C4-2B (cell line): ENCODE results near the gene CAB39.

ENCODE experiments used
- ZFX ChIP-seq: fragments of 450-650 bp; IDR thresholded peaks from 2 replicates; pipeline ENCODE4 v1.6.1; 2017
- TF ChIP-seq, protein P1 (sequence below): fragments of 450-650 bp; conservative IDR thresholded peaks from 2 replicates; pipeline ENCODE4 v1.5.1; 2017; ENCODE audit warnings: mild to moderate bottlenecking

DNA sequence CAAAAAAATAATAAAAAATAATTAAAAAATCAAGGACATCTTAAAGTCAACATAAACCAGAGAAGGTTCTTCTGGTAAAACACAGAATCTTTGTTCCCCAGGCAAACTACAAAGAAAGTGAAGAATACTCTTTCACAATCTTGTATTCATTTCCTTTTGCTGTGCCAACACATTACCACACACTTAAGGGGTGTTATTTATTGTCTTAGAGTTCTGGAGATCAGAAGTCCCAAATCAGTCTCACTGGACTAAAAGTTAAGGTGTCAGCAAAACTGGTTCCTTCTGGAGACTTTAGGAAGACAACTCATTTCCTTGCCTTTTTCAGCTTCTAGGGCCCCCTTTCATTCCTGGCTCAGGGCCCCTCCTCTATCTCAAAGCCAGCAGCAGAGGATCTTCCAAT is 12.2 kb upstream of the CAB39 start:
- TF ChIP-seq, protein P1, sequence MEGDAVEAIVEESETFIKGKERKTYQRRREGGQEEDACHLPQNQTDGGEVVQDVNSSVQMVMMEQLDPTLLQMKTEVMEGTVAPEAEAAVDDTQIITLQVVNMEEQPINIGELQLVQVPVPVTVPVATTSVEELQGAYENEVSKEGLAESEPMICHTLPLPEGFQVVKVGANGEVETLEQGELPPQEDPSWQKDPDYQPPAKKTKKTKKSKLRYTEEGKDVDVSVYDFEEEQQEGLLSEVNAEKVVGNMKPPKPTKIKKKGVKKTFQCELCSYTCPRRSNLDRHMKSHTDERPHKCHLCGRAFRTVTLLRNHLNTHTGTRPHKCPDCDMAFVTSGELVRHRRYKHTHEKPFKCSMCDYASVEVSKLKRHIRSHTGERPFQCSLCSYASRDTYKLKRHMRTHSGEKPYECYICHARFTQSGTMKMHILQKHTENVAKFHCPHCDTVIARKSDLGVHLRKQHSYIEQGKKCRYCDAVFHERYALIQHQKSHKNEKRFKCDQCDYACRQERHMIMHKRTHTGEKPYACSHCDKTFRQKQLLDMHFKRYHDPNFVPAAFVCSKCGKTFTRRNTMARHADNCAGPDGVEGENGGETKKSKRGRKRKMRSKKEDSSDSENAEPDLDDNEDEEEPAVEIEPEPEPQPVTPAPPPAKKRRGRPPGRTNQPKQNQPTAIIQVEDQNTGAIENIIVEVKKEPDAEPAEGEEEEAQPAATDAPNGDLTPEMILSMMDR, result no peak
- no peak for TF ChIP-seq ZFX
